Osteoblast (primary cell): Measurements from ENCODE around the gene BANP. TPM values are rescaled to one million over a fixed set of nuclear protein-coding genes. Genes with fewer than 3 reads are reported as not detected.

Source experiments
- DNase-seq: peaks from one replicate; pipeline ENCODE4 v3.0.0; 2011; ENCODE audit warnings: low spot score, mixed read lengths; ENCODE audit not compliant: insufficient read length; ENCODE audit errors: missing footprints
- H2AFZ ChIP-seq: 2 replicates; pipeline ENCODE4 v1.6.0; 2011; ENCODE audit warnings: mild to moderate bottlenecking, low read length
- H3K27ac ChIP-seq: 2 replicates; pipeline ENCODE4 v1.5.1; 2011; ENCODE audit warnings: mild to moderate bottlenecking, low read depth, low read length, moderate library complexity
- H3K27me3 ChIP-seq: 2 replicates; pipeline ENCODE4 v1.6.0; 2012; ENCODE audit warnings: mild to moderate bottlenecking, control low read depth, inconsistent platforms, low read length, moderate library complexity; ENCODE audit not compliant: insufficient read depth
- H3K36me3 ChIP-seq: 2 replicates; pipeline ENCODE4 v1.5.1; 2011; ENCODE audit warnings: mild to moderate bottlenecking, low read length, control low read depth, moderate library complexity; ENCODE audit not compliant: insufficient read depth
- H3K4me1 ChIP-seq: 2 replicates; pipeline ENCODE4 v1.5.1; 2011; ENCODE audit warnings: mild to moderate bottlenecking, low read length, control low read depth, moderate library complexity; ENCODE audit not compliant: insufficient read depth
- H3K4me2 ChIP-seq: 2 replicates; pipeline ENCODE4 v1.6.0; 2011; ENCODE audit warnings: mild to moderate bottlenecking, low read length; ENCODE audit not compliant: insufficient read depth
- H3K4me3 ChIP-seq: fragments of 200-600 bp; sonication (generic); 3 replicates; pipeline ENCODE4 v1.5.1; 2012; ENCODE audit warnings: mild to moderate bottlenecking, low read length, inconsistent platforms; ENCODE audit not compliant: insufficient read depth
- H3K79me2 ChIP-seq: 2 replicates; pipeline ENCODE4 v1.6.0; 2012; ENCODE audit warnings: mild to moderate bottlenecking, low read length, control low read depth, inconsistent platforms; ENCODE audit not compliant: insufficient read depth
- H3K9me3 ChIP-seq: 2 replicates; pipeline ENCODE4 v1.5.1; 2011; ENCODE audit warnings: low read depth, low read length, control low read depth
- H4K20me1 ChIP-seq: 2 replicates; pipeline ENCODE4 v1.6.0; 2012; ENCODE audit warnings: mild to moderate bottlenecking, low read length, control low read depth; ENCODE audit not compliant: insufficient read depth
- CTCF ChIP-seq: IDR thresholded peaks from 2 replicates; pipeline ENCODE4 v1.5.1; 2011; ENCODE audit warnings: mild to moderate bottlenecking, low read depth, low read length, moderate library complexity; ENCODE audit errors: extremely low read depth
- total RNA-seq: library from RNA; depleted of rRNA; stranded (reverse); fragments of >200 nt; gene quantifications from 2 replicates; pipeline ENCODE4 v1.2.3, GENCODE V29; 2012

The BANP gene
- total RNA-seq, 1 donor = 23.5 TPM

DNA sequence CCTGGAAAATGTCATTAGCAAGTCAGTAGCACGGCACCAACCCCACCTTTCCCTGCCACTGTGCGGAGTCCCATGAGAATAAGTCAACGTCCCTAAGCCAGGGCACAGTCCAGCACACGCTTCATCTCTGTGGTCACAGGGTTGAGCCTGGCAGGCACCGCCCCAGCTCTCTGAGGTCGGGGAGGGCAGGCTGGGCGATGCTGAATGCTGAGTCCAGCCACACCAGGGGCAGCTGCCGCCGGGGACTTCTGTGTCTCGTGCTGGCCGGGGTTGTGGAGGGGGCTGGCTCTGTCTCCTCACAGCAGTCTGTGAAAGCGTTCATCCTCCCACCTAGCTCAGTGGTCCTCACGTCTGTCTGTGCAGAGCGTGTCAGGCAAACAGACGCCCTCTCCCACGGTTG lies 53.2 kb downstream of the BANP start:
- no peak overlapping the region for H2AFZ ChIP-seq
- TF ChIP-seq CTCF = no peak
- no peak for DNase-seq
- peaks cover 4% of the 10 kb centered on the region for H3K36me3 ChIP-seq
- H3K79me2 ChIP-seq = no peaks in the 10 kb centered on the region
- H3K27ac ChIP-seq = no peak overlapping the region
- no peaks in the 10 kb centered on the region for H3K9me3 ChIP-seq
- H3K4me3 ChIP-seq = no peak overlapping the region
- H3K4me2 ChIP-seq = no peak overlapping the region
- H4K20me1 ChIP-seq = peaks cover 6% of the 10 kb centered on the region
- H3K4me1 ChIP-seq = no peaks in the 10 kb centered on the region
- no peaks in the 10 kb centered on the region for H3K27me3 ChIP-seq

DNA sequence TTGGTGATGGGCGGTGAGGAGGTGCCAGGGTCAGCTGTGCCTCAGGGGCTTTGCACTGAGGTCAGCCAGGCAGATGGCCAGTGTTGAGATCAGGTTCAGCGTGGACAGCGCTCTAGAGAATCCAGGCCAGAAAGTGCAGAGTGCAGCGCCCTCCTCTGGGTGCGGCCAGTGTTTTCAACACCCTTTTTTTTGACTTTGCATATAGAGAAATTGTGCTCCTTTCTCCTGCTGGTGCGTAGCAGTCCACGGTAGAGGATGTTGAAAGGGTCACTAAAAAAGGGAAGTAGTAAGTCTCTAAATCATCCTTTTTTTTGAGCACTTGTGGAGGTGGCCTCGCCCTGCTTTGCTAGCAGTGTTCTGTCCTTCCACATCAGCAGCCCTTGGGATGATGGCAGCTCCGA lies 53.9 kb downstream of the BANP start:
- DNase-seq = no peak
- Histone ChIP-seq H3K79me2 (no peaks in the 10 kb centered on the region), H3K4me1 (no peaks in the 10 kb centered on the region), H3K27me3 (no peaks in the 10 kb centered on the region), H3K4me3 (no peak overlapping the region), H3K4me2 (no peak overlapping the region), H2AFZ (no peak overlapping the region), H3K27ac (no peak overlapping the region), H4K20me1 (peaks cover 11% of the 10 kb centered on the region), H3K9me3 (no peaks in the 10 kb centered on the region), H3K36me3 (peaks cover 8% of the 10 kb centered on the region)
- TF ChIP-seq CTCF = peak; percentile 32

DNA sequence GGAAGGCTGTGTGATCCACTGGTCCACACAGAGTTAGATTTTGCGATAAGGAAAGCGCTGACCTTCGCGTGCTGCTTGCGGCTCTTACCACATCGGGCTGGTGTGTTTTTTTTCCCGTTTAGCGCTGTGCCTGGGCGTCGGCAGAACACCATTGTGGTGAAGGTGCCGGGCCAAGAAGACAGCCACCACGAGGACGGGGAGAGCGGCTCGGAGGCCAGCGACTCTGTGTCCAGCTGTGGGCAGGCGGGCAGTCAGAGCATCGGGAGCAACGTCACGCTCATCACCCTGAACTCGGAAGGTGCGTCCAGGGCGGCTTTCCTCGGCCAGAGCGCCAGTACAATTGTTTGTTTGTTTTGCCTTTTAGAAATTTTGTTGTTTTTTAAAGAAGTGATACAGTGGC lies 54.7 kb downstream of the BANP start:
- no peak for TF ChIP-seq CTCF

GRCh38 chr16:88007321-88007731 lies 56.1 kb downstream of the BANP start:
- Histone ChIP-seq H3K27me3 (no peaks in the 10 kb centered on the region), H3K36me3 (peaks cover 8% of the 10 kb centered on the region), H3K4me3 (no peak overlapping the region), H3K79me2 (no peaks in the 10 kb centered on the region), H3K4me1 (no peaks in the 10 kb centered on the region), H3K4me2 (no peak overlapping the region), H3K27ac (no peak overlapping the region), H3K9me3 (no peaks in the 10 kb centered on the region), H4K20me1 (peaks cover 11% of the 10 kb centered on the region), H2AFZ (no peak overlapping the region)
- TF ChIP-seq CTCF = no peak
- DNase-seq = no peak

More for the DNA sequence above, 54.7 kb downstream of the BANP start:
- no peak overlapping the region for H3K4me3 ChIP-seq
- H3K4me2 ChIP-seq = no peak overlapping the region
- H3K9me3 ChIP-seq = no peaks in the 10 kb centered on the region
- H3K36me3 ChIP-seq = peaks cover 8% of the 10 kb centered on the region
- H2AFZ ChIP-seq = no peak overlapping the region
- no peaks in the 10 kb centered on the region for H3K79me2 ChIP-seq
- no peaks in the 10 kb centered on the region for H3K4me1 ChIP-seq
- no peaks in the 10 kb centered on the region for H3K27me3 ChIP-seq
- H3K27ac ChIP-seq = no peak overlapping the region
- no peak for DNase-seq
- H4K20me1 ChIP-seq = peaks cover 13% of the 10 kb centered on the region
